BJ (cell line): Measurements from ENCODE around the gene IMPA2. TPM values are rescaled to one million over a fixed set of nuclear protein-coding genes. Genes with fewer than 3 reads are reported as not detected.

Experiments
- CTCF ChIA-PET: fragments of 350-600 bp; formaldehyde crosslinking; extraction: SDS; loops from one replicate; lab custom pipeline; 2021; ENCODE audit warnings: antibody characterized with exemption, inconsistent platforms; lab: Yijun Ruan, JAX
- POLR2A ChIA-PET: fragments of 300-600 bp; sonication (Branson Sonifier 250); formaldehyde crosslinking; extraction: SDS; loops from one replicate; lab custom pipeline; 2021; ENCODE audit warnings: antibody characterized with exemption; lab: Charles Lee
- DNase-seq: peaks from one replicate; pipeline ENCODE4 v3.0.0-alpha.2; 2011; ENCODE audit warnings: low read depth
- H3K27me3 ChIP-seq: 2 replicates; pipeline ENCODE4 v1.6.0; 2011; ENCODE audit warnings: low read length; ENCODE audit not compliant: control insufficient read depth, insufficient read depth
- H3K36me3 ChIP-seq: 2 replicates; pipeline ENCODE4 v1.5.1; 2011; ENCODE audit warnings: low read length; ENCODE audit not compliant: control insufficient read depth, insufficient read depth
- H3K4me3 ChIP-seq: 2 replicates; pipeline ENCODE4 v1.5.1; 2011; ENCODE audit warnings: low read depth, mild to moderate bottlenecking, control low read depth, low read length
- polyA plus RNA-seq: library from polyadenylated mRNA; depleted of rRNA; stranded (reverse); fragments of >200 nt; gene quantifications from 2 replicates; pipeline ENCODE4 v1.2.3, GENCODE V29; 2011; rRNA removed
- small RNA-seq: library from RNA; depleted of rRNA; stranded (forward); fragments of <200 nt; gene quantifications from one replicate; pipeline ENCODE3, GENCODE V24; 2012; ENCODE audit warnings: low replicate concordance, low read depth; ENCODE audit not compliant: insufficient read length
- TF ChIP-seq, protein P1 (sequence below): IDR thresholded peaks from 2 replicates; pipeline ENCODE4 v1.5.1; 2011; ENCODE audit warnings: low read depth, mild to moderate bottlenecking, control low read depth, inconsistent platforms, low read length, moderate library complexity; ENCODE audit not compliant: insufficient read depth

IMPA2 gene
- polyA plus RNA-seq, 1 experiment = 22.8 TPM

DNA sequence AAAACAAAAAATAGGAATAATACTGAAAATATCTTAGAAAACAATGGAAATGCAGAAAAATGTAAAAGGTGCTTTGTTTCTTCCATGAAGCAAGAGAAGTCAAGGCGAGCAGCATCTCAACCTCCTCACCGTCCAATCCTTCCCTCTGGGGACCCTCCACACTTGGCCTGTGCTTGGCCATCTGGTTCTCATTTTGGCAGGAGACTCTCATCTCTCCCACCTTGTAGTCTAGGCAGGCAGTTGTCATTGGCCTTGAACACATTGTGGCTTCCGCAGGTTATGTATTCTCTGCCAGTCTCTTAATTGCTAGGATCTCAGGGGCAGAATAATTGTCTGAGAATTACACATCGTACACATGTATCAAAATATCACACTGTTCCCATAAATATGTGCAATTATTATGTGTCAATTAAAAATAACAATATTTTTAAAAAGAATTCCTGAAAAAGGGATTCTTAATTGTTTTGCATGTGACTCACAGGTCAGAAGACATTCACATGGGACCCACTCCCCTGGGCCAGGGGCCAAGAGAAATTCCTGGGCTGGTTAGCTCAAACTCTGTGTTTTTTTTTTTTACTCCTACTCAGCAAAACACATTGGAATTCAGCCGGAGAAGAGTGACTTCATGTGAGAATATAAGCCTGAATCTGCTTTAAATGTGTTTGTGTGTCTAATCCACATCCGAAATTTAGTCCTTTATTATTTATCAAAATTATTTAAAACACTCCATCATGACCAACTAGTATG, 98.4 kb downstream of the IMPA2 start:
- POLR2A ChIA-PET = no interaction called here
- TF ChIP-seq, protein P1, sequence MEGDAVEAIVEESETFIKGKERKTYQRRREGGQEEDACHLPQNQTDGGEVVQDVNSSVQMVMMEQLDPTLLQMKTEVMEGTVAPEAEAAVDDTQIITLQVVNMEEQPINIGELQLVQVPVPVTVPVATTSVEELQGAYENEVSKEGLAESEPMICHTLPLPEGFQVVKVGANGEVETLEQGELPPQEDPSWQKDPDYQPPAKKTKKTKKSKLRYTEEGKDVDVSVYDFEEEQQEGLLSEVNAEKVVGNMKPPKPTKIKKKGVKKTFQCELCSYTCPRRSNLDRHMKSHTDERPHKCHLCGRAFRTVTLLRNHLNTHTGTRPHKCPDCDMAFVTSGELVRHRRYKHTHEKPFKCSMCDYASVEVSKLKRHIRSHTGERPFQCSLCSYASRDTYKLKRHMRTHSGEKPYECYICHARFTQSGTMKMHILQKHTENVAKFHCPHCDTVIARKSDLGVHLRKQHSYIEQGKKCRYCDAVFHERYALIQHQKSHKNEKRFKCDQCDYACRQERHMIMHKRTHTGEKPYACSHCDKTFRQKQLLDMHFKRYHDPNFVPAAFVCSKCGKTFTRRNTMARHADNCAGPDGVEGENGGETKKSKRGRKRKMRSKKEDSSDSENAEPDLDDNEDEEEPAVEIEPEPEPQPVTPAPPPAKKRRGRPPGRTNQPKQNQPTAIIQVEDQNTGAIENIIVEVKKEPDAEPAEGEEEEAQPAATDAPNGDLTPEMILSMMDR = no peak

More for the DNA sequence above, 98.4 kb downstream of the IMPA2 start:
- DNase-seq = peak; percentile 21
- Histone ChIP-seq H3K27me3 (no peaks in the 10 kb centered on the region), H3K4me3 (no peak overlapping the region), H3K36me3 (no peaks in the 10 kb centered on the region)
- CTCF ChIA-PET = no interaction called here

Small RNA genes lying within 50 kb of the gene (small RNA-seq; reads per million reads assigned to genes)
- gene AP001542.1 = not detected

Other genes with a start within 250 kb of the IMPA2 start
- 21.2 and 26.3 TPM in 2 replicates for gene CHMP1B, start 130.1 kb upstream of the IMPA2 start, polyA plus RNA-seq
- 26.5 and 31.0 TPM in 2 replicates for gene MPPE1, start 73.2 kb upstream of the IMPA2 start, polyA plus RNA-seq
- not detected in 2 replicates for gene ANKRD62, start 112.3 kb downstream of the IMPA2 start, polyA plus RNA-seq